NCI-H345 treated with DMSO at 0.1 percent for 48 hours (cell line): Measurements from ENCODE around the gene EXT2.

ENCODE experiments used
- DNase-seq: peaks from one replicate; lab custom pipeline; 2025; ENCODE audit not compliant: unreplicated experiment; lab: John Stamatoyannopoulos, UW

Gene EXT2

GRCh38 chr11:44130751-44131150 lies 35.3 kb downstream of the EXT2 start:
- DNase-seq, result no peak

- peak; percentile 0 for DNase-seq
Observed at GRCh38 chr11:44133335-44133946, 38.0 kb downstream of the EXT2 start.

GRCh38 chr11:44134625-44135024 lies 39.1 kb downstream of the EXT2 start:
- DNase-seq, result no peak

GRCh38 chr11:44136176-44136945 lies 40.9 kb downstream of the EXT2 start:
- no peak for DNase-seq

GRCh38 chr11:44137057-44137456 lies 41.6 kb downstream of the EXT2 start:
- DNase-seq, result no peak

GRCh38 chr11:44138286-44138685 lies 42.8 kb downstream of the EXT2 start:
- DNase-seq, result no peak

GRCh38 chr11:44138980-44139379 lies 43.5 kb downstream of the EXT2 start:
- no peak for DNase-seq

GRCh38 chr11:44139565-44140330 lies 44.3 kb downstream of the EXT2 start:
- no peak for DNase-seq

GRCh38 chr11:44140372-44140771 lies 44.9 kb downstream of the EXT2 start:
- DNase-seq, result no peak

GRCh38 chr11:44140805-44141204 lies 45.3 kb downstream of the EXT2 start:
- DNase-seq, result no peak

GRCh38 chr11:44143987-44144909 lies 48.8 kb downstream of the EXT2 start:
- DNase-seq, result no peak

GRCh38 chr11:44145011-44145775 lies 49.7 kb downstream of the EXT2 start:
- DNase-seq, result no peak

- DNase-seq, result no peak
Observed at GRCh38 chr11:44146931-44147330, 51.5 kb downstream of the EXT2 start.

- no peak for DNase-seq
Observed at GRCh38 chr11:44147751-44148150, 52.3 kb downstream of the EXT2 start.

GRCh38 chr11:44149651-44150050 lies 54.2 kb downstream of the EXT2 start:
- no peak for DNase-seq

- no peak for DNase-seq
Observed at GRCh38 chr11:44150401-44150800, 54.9 kb downstream of the EXT2 start.

GRCh38 chr11:44157019-44157418 lies 61.5 kb downstream of the EXT2 start:
- DNase-seq, result no peak

GRCh38 chr11:44158384-44158783 lies 62.9 kb downstream of the EXT2 start:
- DNase-seq, result no peak

GRCh38 chr11:44159848-44160721 lies 64.6 kb downstream of the EXT2 start:
- no peak for DNase-seq
